HepG2 (cell line): Measurements from ENCODE around the gene MRPL28. TPM values are rescaled to one million over a fixed set of nuclear protein-coding genes. Genes with fewer than 3 reads are reported as not detected.
A peak's percentile ranks its signal among the peaks of the same experiment; 100 is the strongest.

ENCODE experiments used
- ATAC-seq: fragments of 200-7000 bp; cut with Tn5 transposase; 3 replicates; pipeline ENCODE4 v1.9.1; 2020; ENCODE audit warnings: mild to moderate bottlenecking, moderate library complexity
- BruUV-seq: library from RNA; stranded (reverse); fragments of 400-500 nt; replicated peaks from 2 replicates; lab custom pipeline; 2021; lab: Mats Ljungman, UMichigan
- CTCF ChIA-PET: fragments of 300-600 bp; formaldehyde crosslinking; extraction: SDS; loops from one replicate; lab custom pipeline; 2021; ENCODE audit warnings: low total read pairs, inconsistent platforms, low intra/inter-chr PET ratio; lab: Yijun Ruan, JAX
- POLR2A ChIA-PET: fragments of 350-600 bp; sonication (Branson Sonifier 250); formaldehyde crosslinking; loops from one replicate; lab custom pipeline; 2020; ENCODE audit warnings: antibody characterized with exemption, inconsistent platforms; lab: Yijun Ruan, JAX
- DNase-seq: peaks from one replicate; pipeline ENCODE4 v3.0.0-alpha.2; 2015; ENCODE audit warnings: low spot score
- FAIRE-seq: peaks from 3 replicates; lab custom pipeline; 2011; peaks lifted over from hg19 to GRCh38; lab: Jason Lieb, UNC
- H2AFZ ChIP-seq: one replicate; pipeline ENCODE4 v1.6.1; 2011; ENCODE audit warnings: low read length, inconsistent platforms
- H3K27ac ChIP-seq: fragments of 300-600 bp; 3 replicates; pipeline ENCODE4 v1.8.0; 2011; ENCODE audit warnings: mixed run types, mild to moderate bottlenecking, mixed read lengths, low read length, inconsistent platforms; ENCODE audit not compliant: insufficient read depth; ENCODE audit errors: extremely low read length
- H3K27me3 ChIP-seq, 2 experiments: fragments of 200-600 bp in 1 of 2; 2 replicates in 1 of 2; 3 replicates in 1 of 2; pipeline versions ENCODE4 v1.6.0 to v1.8.0; 2011; ENCODE audit warnings: low read length in 2 of 2, mild to moderate bottlenecking in 2 of 2, moderate library complexity in 2 of 2, inconsistent platforms in 1 of 2; ENCODE audit not compliant: insufficient read depth in 2 of 2, control insufficient read depth in 1 of 2
- H3K36me3 ChIP-seq, 2 experiments: fragments of 200-600 bp in 1 of 2; replicated peaks in 1 of 2; 2 replicates in 1 of 2; 3 replicates in 1 of 2; pipeline versions ENCODE4 v1.5.1 to v1.8.0; 2011; ENCODE audit warnings: low read length in 2 of 2, inconsistent platforms in 1 of 2; ENCODE audit not compliant: insufficient read depth in 2 of 2, control insufficient read depth in 1 of 2
- H3K4me1 ChIP-seq: 2 replicates; pipeline ENCODE4 v1.5.1; 2012; ENCODE audit warnings: low read length, inconsistent platforms; ENCODE audit not compliant: insufficient read depth
- H3K4me2 ChIP-seq: 2 replicates; pipeline ENCODE4 v1.6.0; 2011; ENCODE audit warnings: low read depth, low read length, inconsistent platforms
- H3K4me3 ChIP-seq, 3 experiments: fragments of 200-600 bp in 1 of 3; sonication (generic), shearing (Covaris generic) in 1 of 3; replicated peaks in 1 of 3; 2 replicates each; pipeline ENCODE4 v1.5.1; 2011 to 2016; ENCODE audit warnings: low read length in 3 of 3, inconsistent platforms in 2 of 3, low read depth in 2 of 3, mild to moderate bottlenecking in 2 of 3, control low read depth in 1 of 3, mixed read lengths in 1 of 3; ENCODE audit not compliant: insufficient read depth in 1 of 3
- H3K79me2 ChIP-seq: one replicate; pipeline ENCODE4 v1.6.1; 2011; ENCODE audit warnings: low read length, inconsistent platforms; ENCODE audit not compliant: insufficient read depth
- H3K9ac ChIP-seq: 2 replicates; pipeline ENCODE4 v1.6.0; 2011; ENCODE audit warnings: mild to moderate bottlenecking, low read depth, low read length, inconsistent platforms; ENCODE audit not compliant: insufficient read depth
- H3K9me3 ChIP-seq: 2 replicates; pipeline ENCODE4 v1.5.1; 2012; ENCODE audit warnings: mild to moderate bottlenecking, low read length
- H4K20me1 ChIP-seq: 2 replicates; pipeline ENCODE4 v1.6.0; 2011; ENCODE audit warnings: inconsistent platforms, mild to moderate bottlenecking, low read length, moderate library complexity; ENCODE audit not compliant: insufficient read depth
- AGO2 ChIP-seq: fragments of 200-400 bp; formaldehyde crosslinking; optimal IDR thresholded peaks from 2 replicates; pipeline ENCODE3; 2017; ENCODE audit warnings: mild to moderate bottlenecking, low read depth, low read length, moderate library complexity
- CREM ChIP-seq, 2 experiments: sonication (generic) in 1 of 2; formaldehyde crosslinking in 1 of 2; IDR thresholded peaks; 2 replicates each; pipeline versions ENCODE4 v1.4.0 to v1.6.1; 2016 to 2020; ENCODE audit warnings: antibody characterized with exemption in 1 of 2, mild to moderate bottlenecking in 1 of 2, missing genetic modification reagents in 1 of 2
- RBFOX2 ChIP-seq: fragments of 200-400 bp; formaldehyde crosslinking; IDR thresholded peaks from 2 replicates; pipeline ENCODE4 v1.6.1; 2017; ENCODE audit warnings: low read depth, mild to moderate bottlenecking, low read length
- ZNF44 ChIP-seq: sonication (generic); formaldehyde crosslinking; IDR thresholded peaks from 2 replicates; pipeline ENCODE4 v1.5.1; 2020; ENCODE audit warnings: mild to moderate bottlenecking, missing genetic modification reagents
- ZSCAN22 ChIP-seq: sonication (generic); formaldehyde crosslinking; IDR thresholded peaks from 2 replicates; pipeline ENCODE4 v1.4.0; 2020; ENCODE audit warnings: mild to moderate bottlenecking, missing genetic modification reagents
- WGBS: methylation state at CpG from one replicate; pipeline ENCODE4 v1.1.6; 2017; ENCODE audit warnings: low lambda C conversion rate; 5-methylcytosine and 5-hydroxymethylcytosine counted together
- in situ Hi-C: cut with HindIII; loops from 2 replicates; pipeline ENCODE4 v1.10.0; 2017; ENCODE audit warnings: low pct_unique_long_range_greater_than_20kb; ENCODE audit not compliant: extremely low pct_ligation_motif_present
- intact Hi-C: fragments of 100-400 bp; cut with micrococcal nuclease; formaldehyde crosslinking; loops from one replicate; pipeline ENCODE4 v1.10.0; 2022; ENCODE audit not compliant: unreplicated experiment
- polyA plus RNA-seq, 8 experiments: library from polyadenylated mRNA; depleted of rRNA in 3 of 8; stranded (reverse) in 7 of 8; unstranded in 1 of 8; fragments of >200 nt; fragmentation: Illumina TruSeq in 4 of 8; extraction: Trizol in 4 of 8; gene quantifications; 2 replicates each; pipeline versions ENCODE4 v1.2.1 to v1.2.3, GENCODE V29; 2011 to 2016; ENCODE audit warnings: low read depth in 4 of 8, missing spikeins in 1 of 8, mixed read lengths in 1 of 8; ENCODE audit not compliant: insufficient read depth in 1 of 8
- total RNA-seq, 5 experiments: library from RNA; depleted of rRNA; stranded (reverse); fragments of >200 nt; fragmentation: Illumina TruSeq; extraction: Trizol; gene quantifications; 2 replicates each; pipeline ENCODE4 v1.2.3, GENCODE V29; 2016; ENCODE audit warnings: low read depth in 1 of 5
- TF ChIP-seq, protein P1 (sequence below): sonication (generic); formaldehyde crosslinking; IDR thresholded peaks from 2 replicates; pipeline ENCODE4 v1.4.0; 2020; ENCODE audit warnings: missing genetic modification reagents, borderline replicate concordance
- TF ChIP-seq, protein P2 (sequence below): sonication (generic); formaldehyde crosslinking; IDR thresholded peaks from 2 replicates; pipeline ENCODE4 v1.5.0; 2020; ENCODE audit warnings: mild to moderate bottlenecking, missing genetic modification reagents, borderline replicate concordance

Gene MRPL28
- total and polyA plus RNA-seq, 2 of the 13 experiments (the other 11 are each of a cell fraction or from before 2014, with no cell fraction given), result 114 to 135 TPM

- intact Hi-C loops (no loop called here), in situ Hi-C loops (no loop called here)
- Histone ChIP-seq H3K27me3 (no peaks in the 10 kb centered on the region), H3K9ac (no peak overlapping the region), H3K36me3 (peaks cover 16 to 27% of the 10 kb centered on the region in 2 experiments; a peak in 4 of 5 replicates), H4K20me1 (no peaks in the 10 kb centered on the region), H2AFZ (no peak overlapping the region), H3K4me1 (peaks cover 17% of the 10 kb centered on the region), H3K4me3 (no peak overlapping the region), H3K9me3 (no peaks in the 10 kb centered on the region), H3K79me2 (peaks cover 16% of the 10 kb centered on the region), H3K27ac (no peak overlapping the region), H3K4me2 (no peak overlapping the region)
- 91% methylated on average over 7 of the region's 44 CpGs for WGBS
- ChIA-PET CTCF (no interaction called here), POLR2A (no interaction called here)
- peak; percentile 32; the same call in 1 of the 2 replicates for TF ChIP-seq RBFOX2
- no peak for TF ChIP-seq ZSCAN22 (CRISPR knock-in tag)
- peak; percentile 58 for TF ChIP-seq AGO2
- BruUV-seq, result no TSS peak
- FAIRE-seq (no peak), DNase-seq (no peak), ATAC-seq (no peak)
Observed at GRCh38 chr16:375927-376816, 5.8 kb upstream of the MRPL28 start.

DNA sequence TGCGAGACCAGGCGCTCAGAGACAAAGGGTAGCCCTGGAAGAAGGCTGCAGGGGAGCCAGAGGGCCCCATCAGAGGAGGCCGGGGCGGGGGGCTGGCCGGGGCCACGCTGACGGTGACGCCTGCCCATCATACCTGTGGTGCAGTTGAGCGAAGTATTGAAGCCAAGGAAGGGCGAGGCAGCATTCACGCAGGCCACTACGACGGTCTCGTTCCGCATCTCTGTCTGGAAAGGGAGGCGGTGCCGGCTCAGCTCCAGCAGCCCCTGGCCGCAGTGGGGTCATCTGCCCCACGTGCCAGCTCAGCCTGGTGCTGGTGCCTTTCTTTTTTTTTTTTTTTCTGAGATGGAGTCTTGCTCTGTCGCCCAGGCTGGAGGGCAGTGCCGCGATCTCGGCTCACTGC, 4.9 kb upstream of the MRPL28 start:
- no TSS peak for BruUV-seq
- 96% methylated on average over 23 of the region's 23 CpGs for WGBS
- FAIRE-seq (no peak), ATAC-seq (no peak), DNase-seq (no peak)
- no peaks in the 10 kb centered on the region for H4K20me1 ChIP-seq
- CTCF ChIA-PET, result no interaction called here
- no peak overlapping the region for H3K27ac ChIP-seq
- H3K36me3 ChIP-seq, result peaks cover 16 to 27% of the 10 kb centered on the region in 2 experiments; a peak in 4 of 5 replicates
- H3K9me3 ChIP-seq, result no peaks in the 10 kb centered on the region
- H3K4me3 ChIP-seq, result no peak overlapping the region
- intact Hi-C loops (no loop called here), in situ Hi-C loops (no loop called here)
- no peaks in the 10 kb centered on the region for H3K27me3 ChIP-seq
- peaks cover 11% of the 10 kb centered on the region for H3K79me2 ChIP-seq
- no peak overlapping the region for H2AFZ ChIP-seq
- peaks cover 19% of the 10 kb centered on the region for H3K4me1 ChIP-seq
- no peak overlapping the region for H3K4me2 ChIP-seq
- POLR2A ChIA-PET, result no interaction called here
- no peak overlapping the region for H3K9ac ChIP-seq
- TF ChIP-seq, protein P1, sequence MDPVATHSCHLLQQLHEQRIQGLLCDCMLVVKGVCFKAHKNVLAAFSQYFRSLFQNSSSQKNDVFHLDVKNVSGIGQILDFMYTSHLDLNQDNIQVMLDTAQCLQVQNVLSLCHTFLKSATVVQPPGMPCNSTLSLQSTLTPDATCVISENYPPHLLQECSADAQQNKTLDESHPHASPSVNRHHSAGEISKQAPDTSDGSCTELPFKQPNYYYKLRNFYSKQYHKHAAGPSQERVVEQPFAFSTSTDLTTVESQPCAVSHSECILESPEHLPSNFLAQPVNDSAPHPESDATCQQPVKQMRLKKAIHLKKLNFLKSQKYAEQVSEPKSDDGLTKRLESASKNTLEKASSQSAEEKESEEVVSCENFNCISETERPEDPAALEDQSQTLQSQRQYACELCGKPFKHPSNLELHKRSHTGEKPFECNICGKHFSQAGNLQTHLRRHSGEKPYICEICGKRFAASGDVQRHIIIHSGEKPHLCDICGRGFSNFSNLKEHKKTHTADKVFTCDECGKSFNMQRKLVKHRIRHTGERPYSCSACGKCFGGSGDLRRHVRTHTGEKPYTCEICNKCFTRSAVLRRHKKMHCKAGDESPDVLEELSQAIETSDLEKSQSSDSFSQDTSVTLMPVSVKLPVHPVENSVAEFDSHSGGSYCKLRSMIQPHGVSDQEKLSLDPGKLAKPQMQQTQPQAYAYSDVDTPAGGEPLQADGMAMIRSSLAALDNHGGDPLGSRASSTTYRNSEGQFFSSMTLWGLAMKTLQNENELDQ (CRISPR knock-in tag), result no peak
- TF ChIP-seq CREM (IDR thresholded peaks at IDR 0.05), result no peak
- no peak for TF ChIP-seq CREM (CRISPR knock-in tag; IDR thresholded peaks at IDR 0.05)
- TF ChIP-seq, protein P2, sequence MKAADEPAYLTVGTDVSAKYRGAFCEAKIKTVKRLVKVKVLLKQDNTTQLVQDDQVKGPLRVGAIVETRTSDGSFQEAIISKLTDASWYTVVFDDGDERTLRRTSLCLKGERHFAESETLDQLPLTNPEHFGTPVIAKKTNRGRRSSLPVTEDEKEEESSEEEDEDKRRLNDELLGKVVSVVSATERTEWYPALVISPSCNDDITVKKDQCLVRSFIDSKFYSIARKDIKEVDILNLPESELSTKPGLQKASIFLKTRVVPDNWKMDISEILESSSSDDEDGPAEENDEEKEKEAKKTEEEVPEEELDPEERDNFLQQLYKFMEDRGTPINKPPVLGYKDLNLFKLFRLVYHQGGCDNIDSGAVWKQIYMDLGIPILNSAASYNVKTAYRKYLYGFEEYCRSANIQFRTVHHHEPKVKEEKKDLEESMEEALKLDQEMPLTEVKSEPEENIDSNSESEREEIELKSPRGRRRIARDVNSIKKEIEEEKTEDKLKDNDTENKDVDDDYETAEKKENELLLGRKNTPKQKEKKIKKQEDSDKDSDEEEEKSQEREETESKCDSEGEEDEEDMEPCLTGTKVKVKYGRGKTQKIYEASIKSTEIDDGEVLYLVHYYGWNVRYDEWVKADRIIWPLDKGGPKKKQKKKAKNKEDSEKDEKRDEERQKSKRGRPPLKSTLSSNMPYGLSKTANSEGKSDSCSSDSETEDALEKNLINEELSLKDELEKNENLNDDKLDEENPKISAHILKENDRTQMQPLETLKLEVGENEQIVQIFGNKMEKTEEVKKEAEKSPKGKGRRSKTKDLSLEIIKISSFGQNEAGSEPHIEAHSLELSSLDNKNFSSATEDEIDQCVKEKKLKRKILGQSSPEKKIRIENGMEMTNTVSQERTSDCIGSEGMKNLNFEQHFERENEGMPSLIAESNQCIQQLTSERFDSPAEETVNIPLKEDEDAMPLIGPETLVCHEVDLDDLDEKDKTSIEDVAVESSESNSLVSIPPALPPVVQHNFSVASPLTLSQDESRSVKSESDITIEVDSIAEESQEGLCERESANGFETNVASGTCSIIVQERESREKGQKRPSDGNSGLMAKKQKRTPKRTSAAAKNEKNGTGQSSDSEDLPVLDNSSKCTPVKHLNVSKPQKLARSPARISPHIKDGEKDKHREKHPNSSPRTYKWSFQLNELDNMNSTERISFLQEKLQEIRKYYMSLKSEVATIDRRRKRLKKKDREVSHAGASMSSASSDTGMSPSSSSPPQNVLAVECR, result no peak
- no peak for TF ChIP-seq ZNF44 (CRISPR knock-in tag)
